ENCODE data around the gene ITPRIP. TPM values are rescaled to one million over a fixed set of nuclear protein-coding genes. Genes with fewer than 3 reads are reported as not detected.
A peak's percentile ranks its signal among the peaks of the same experiment; 100 is the strongest.

Gene ITPRIP
- total and polyA plus RNA-seq, 10 donors: 7.2 to 37.8 (median 28.2) TPM

DNA sequence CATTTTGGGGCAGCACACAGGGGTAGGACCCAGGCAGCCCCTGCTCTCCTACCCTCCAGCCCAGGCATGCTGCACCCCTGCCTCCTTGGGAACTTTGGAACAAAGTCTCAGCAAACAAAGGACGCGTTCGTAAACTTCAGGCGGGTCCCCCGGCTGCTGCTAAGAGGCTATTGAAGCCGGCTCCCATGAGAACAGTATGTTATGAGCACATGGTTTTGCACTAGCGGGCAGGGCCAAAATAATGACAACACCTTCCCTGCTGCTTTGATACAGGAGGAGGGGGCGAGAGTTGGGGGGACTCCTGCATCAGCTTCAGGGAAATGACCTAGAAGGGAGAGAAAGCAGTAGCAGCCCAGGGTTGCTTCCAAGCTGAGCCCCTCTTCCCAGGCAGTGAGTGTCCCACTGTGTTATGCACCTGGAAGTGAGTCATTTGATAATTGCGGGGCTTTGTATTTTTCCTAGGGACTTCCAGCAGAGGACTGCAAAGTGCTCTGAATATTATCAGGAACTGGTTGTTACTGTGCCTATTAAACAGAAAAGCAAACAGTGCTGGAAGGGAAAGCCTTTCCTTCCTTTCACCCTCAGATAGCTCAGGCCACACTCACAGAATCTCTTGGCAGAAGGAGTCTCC, 6.9 kb downstream of the ITPRIP start:
- intact Hi-C loops (cut with DNase I; ENCODE audit: low total_unique reads): no loop called here
- DNase-seq: peak; percentile 68
- Histone ChIP-seq H3K4me1 (peaks cover 89 to 100% (median 100%) of the 10 kb centered on the region in 6 donors), H3K36me3 (peaks cover 0 to 37% (median 0%) of the 10 kb centered on the region in 6 donors), H3K27me3 (replicated peaks in 1 of 7) (no peaks in the 10 kb centered on the region), H3K27ac (peak overlapping the region; percentile 23 to 100 (median 86)), H3K9me3 (no peaks in the 10 kb centered on the region), H3K4me3 (peak overlapping the region in 1 of 8 donors; percentile 56)
- whole genome bisulfite sequencing, 5 donors: 50 to 64% (median 63%) methylated on average over 9 of the region's 9 CpGs
- no peak for TF ChIP-seq POLR2AphosphoS5 (IDR thresholded peaks at IDR 0.05)
- no peak for TF ChIP-seq CTCF (IDR thresholded peaks at IDR 0.05 in 8 of 11, conservative IDR thresholded peaks at IDR 0.05 in 3 of 11)
- TF ChIP-seq POLR2A (IDR thresholded peaks at IDR 0.05): no peak

GRCh38 chr10:104330168-104331110, 7.8 kb downstream of the ITPRIP start:
- WGBS, 5 donors: 47 to 60% (median 55%) methylated on average over 8 of the region's 8 CpGs
- peaks cover 0 to 44% (median 0%) of the 10 kb centered on the region in 6 donors for H3K36me3 ChIP-seq
- H3K9me3 ChIP-seq: no peaks in the 10 kb centered on the region
- intact Hi-C loops (cut with DNase I; ENCODE audit: low total_unique reads): no loop called here
- no peaks in the 10 kb centered on the region for H3K27me3 ChIP-seq (replicated peaks in 1 of 7)
- peak; percentile 41 for DNase-seq
- H3K4me3 ChIP-seq: peak overlapping the region in 1 of 8 donors; percentile 56
- peaks cover 89 to 100% (median 100%) of the 10 kb centered on the region in 6 donors for H3K4me1 ChIP-seq
- H3K27ac ChIP-seq: peak overlapping the region; percentile 68 to 100 (median 86)
- no peak for TF ChIP-seq POLR2A (IDR thresholded peaks at IDR 0.05)
- TF ChIP-seq POLR2AphosphoS5 (IDR thresholded peaks at IDR 0.05): peak in 1 of 3 donors; percentile 42

GRCh38 chr10:104329735-104330134, 8.5 kb downstream of the ITPRIP start:
- TF ChIP-seq CTCF (IDR thresholded peaks at IDR 0.05 in 8 of 11, conservative IDR thresholded peaks at IDR 0.05 in 3 of 11): no peak
- no peak for TF ChIP-seq POLR2AphosphoS5 (IDR thresholded peaks at IDR 0.05)
- no peak for TF ChIP-seq POLR2A (IDR thresholded peaks at IDR 0.05)
- Histone ChIP-seq H3K27me3 (replicated peaks in 1 of 7) (no peaks in the 10 kb centered on the region), H3K4me1 (peaks cover 89 to 100% (median 100%) of the 10 kb centered on the region in 6 donors), H3K27ac (peak overlapping the region; percentile 68 to 100 (median 86)), H3K4me3 (peak overlapping the region in 1 of 8 donors; percentile 56), H3K9me3 (no peaks in the 10 kb centered on the region), H3K36me3 (peaks cover 0 to 41% (median 0%) of the 10 kb centered on the region in 6 donors)
- intact Hi-C loops (cut with DNase I; ENCODE audit: low total_unique reads): no loop called here
- DNase-seq: peak; percentile 19
- 59 to 82% (median 69%) methylated on average over 3 of the region's 3 CpGs for WGBS, 5 donors

GRCh38 chr10:104328896-104329710, 9.2 kb downstream of the ITPRIP start:
- peaks cover 91 to 100% (median 100%) of the 10 kb centered on the region in 6 donors for H3K4me1 ChIP-seq
- TF ChIP-seq POLR2A (IDR thresholded peaks at IDR 0.05) (no peak), POLR2AphosphoS5 (IDR thresholded peaks at IDR 0.05) (peak; percentile 47 to 51 (median 47))

More at GRCh38 chr10:104328896-104329710, 9.2 kb downstream of the ITPRIP start:
- intact Hi-C loops (cut with DNase I; ENCODE audit: low total_unique reads): no loop called here
- H3K4me3 ChIP-seq: peak overlapping the region in 4 of 8 donors; percentile 7 to 56 (median 14)
- peak; percentile 92 for DNase-seq
- H3K36me3 ChIP-seq: peaks cover 0 to 35% (median 0%) of the 10 kb centered on the region in 6 donors
- 21 to 36% (median 26%) methylated on average over 15 of the region's 15 CpGs for WGBS, 5 donors
- H3K9me3 ChIP-seq: no peaks in the 10 kb centered on the region
- peak overlapping the region; percentile 68 to 100 (median 86) for H3K27ac ChIP-seq
- no peaks in the 10 kb centered on the region for H3K27me3 ChIP-seq (replicated peaks in 1 of 7)

All from spleen (tissue), 11 donors.